ENCODE results near the gene DNAJC10.

The DNAJC10 gene

GRCh38 chr2:182814804-182815203 lies 98.7 kb downstream of the DNAJC10 start:
- Histone ChIP-seq H3K79me2 (ENCODE audit: insufficient read depth, low read depth) (no peaks in the 10 kb centered on the region), H3K4me3 (IDR thresholded peaks at IDR 0.05; ENCODE audit: insufficient read depth, low read depth, low read length) (no peak overlapping the region), H2AFZ (ENCODE audit: low read depth) (no peak overlapping the region), H3K36me3 (ENCODE audit: insufficient read depth) (no peaks in the 10 kb centered on the region), H3K9ac (no peak overlapping the region), H4K20me1 (ENCODE audit: insufficient read depth) (no peaks in the 10 kb centered on the region), H3K27ac (no peak overlapping the region), H3K27me3 (ENCODE audit: insufficient read depth, low read depth) (no peaks in the 10 kb centered on the region), H3K4me1 (ENCODE audit: low read depth, poor library complexity, severe bottlenecking) (no peaks in the 10 kb centered on the region), H3K4me2 (no peak overlapping the region)
- TF ChIP-seq, protein P1, sequence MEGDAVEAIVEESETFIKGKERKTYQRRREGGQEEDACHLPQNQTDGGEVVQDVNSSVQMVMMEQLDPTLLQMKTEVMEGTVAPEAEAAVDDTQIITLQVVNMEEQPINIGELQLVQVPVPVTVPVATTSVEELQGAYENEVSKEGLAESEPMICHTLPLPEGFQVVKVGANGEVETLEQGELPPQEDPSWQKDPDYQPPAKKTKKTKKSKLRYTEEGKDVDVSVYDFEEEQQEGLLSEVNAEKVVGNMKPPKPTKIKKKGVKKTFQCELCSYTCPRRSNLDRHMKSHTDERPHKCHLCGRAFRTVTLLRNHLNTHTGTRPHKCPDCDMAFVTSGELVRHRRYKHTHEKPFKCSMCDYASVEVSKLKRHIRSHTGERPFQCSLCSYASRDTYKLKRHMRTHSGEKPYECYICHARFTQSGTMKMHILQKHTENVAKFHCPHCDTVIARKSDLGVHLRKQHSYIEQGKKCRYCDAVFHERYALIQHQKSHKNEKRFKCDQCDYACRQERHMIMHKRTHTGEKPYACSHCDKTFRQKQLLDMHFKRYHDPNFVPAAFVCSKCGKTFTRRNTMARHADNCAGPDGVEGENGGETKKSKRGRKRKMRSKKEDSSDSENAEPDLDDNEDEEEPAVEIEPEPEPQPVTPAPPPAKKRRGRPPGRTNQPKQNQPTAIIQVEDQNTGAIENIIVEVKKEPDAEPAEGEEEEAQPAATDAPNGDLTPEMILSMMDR (conservative IDR thresholded peaks at IDR 0.05; ENCODE audit: low read depth, low read length), result no peak

DNA sequence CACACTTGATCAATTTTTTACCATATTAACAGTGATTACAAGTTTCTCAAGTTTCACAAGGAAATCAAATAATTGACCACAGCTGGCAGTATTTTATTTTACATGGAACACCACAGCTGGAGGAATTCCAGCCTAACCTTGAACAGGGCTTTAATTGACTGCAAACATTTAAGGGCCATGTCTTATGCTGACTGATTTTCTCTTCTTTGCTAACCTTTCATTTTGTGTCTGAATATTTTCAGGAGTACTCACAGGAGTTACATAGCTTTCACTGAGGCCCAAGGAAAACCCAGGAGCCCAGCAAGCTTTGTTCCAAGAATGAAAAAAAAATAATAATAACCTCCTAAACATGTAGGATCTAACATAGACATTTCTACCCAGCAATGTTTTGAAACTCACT lies 100.8 kb downstream of the DNAJC10 start:
- H3K9ac ChIP-seq, result no peak overlapping the region
- TF ChIP-seq, protein P1 (conservative IDR thresholded peaks at IDR 0.05; ENCODE audit: low read depth, low read length), result no peak
- H3K27ac ChIP-seq, result no peak overlapping the region
- H3K4me1 ChIP-seq (ENCODE audit: low read depth, poor library complexity, severe bottlenecking), result no peaks in the 10 kb centered on the region
- no peaks in the 10 kb centered on the region for H3K27me3 ChIP-seq (ENCODE audit: insufficient read depth, low read depth)
- no peak overlapping the region for H2AFZ ChIP-seq (ENCODE audit: low read depth)
- no peak overlapping the region for H3K4me3 ChIP-seq (IDR thresholded peaks at IDR 0.05; ENCODE audit: insufficient read depth, low read depth, low read length)
- no peaks in the 10 kb centered on the region for H3K79me2 ChIP-seq (ENCODE audit: insufficient read depth, low read depth)
- no peaks in the 10 kb centered on the region for H3K36me3 ChIP-seq (ENCODE audit: insufficient read depth)
- H4K20me1 ChIP-seq (ENCODE audit: insufficient read depth), result no peaks in the 10 kb centered on the region
- no peak overlapping the region for H3K4me2 ChIP-seq

DNA sequence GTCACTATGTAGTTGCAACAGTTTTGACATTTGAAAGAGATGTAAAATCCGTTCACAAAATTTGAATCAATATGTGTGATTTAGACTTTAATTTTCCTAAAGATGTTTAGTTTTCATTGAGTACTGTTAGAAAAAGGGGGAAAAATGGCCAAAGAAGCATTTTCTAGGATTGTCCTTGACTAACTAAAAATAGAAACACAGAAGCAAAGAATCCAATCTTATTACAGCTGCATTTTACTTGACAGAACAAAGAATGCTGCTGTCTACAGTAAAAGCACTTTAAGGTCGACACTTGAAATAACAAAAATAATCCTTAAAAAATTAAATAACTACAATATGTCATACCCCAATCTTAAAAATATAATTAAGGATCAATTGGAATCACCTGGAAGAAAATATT lies 101.5 kb downstream of the DNAJC10 start:
- Histone ChIP-seq H3K4me1 (ENCODE audit: low read depth, poor library complexity, severe bottlenecking) (no peaks in the 10 kb centered on the region), H3K36me3 (ENCODE audit: insufficient read depth) (no peaks in the 10 kb centered on the region), H3K27me3 (ENCODE audit: insufficient read depth, low read depth) (no peaks in the 10 kb centered on the region), H3K9ac (no peak overlapping the region), H3K27ac (no peak overlapping the region), H4K20me1 (ENCODE audit: insufficient read depth) (no peaks in the 10 kb centered on the region), H3K4me3 (IDR thresholded peaks at IDR 0.05; ENCODE audit: insufficient read depth, low read depth, low read length) (no peak overlapping the region), H3K79me2 (ENCODE audit: insufficient read depth, low read depth) (no peaks in the 10 kb centered on the region), H2AFZ (ENCODE audit: low read depth) (no peak overlapping the region), H3K4me2 (no peak overlapping the region)
- TF ChIP-seq, protein P1 (conservative IDR thresholded peaks at IDR 0.05; ENCODE audit: low read depth, low read length), result no peak

GRCh38 chr2:182818501-182818900 lies 102.4 kb downstream of the DNAJC10 start:
- no peak overlapping the region for H3K9ac ChIP-seq
- H3K79me2 ChIP-seq (ENCODE audit: insufficient read depth, low read depth), result no peaks in the 10 kb centered on the region
- TF ChIP-seq, protein P1 (conservative IDR thresholded peaks at IDR 0.05; ENCODE audit: low read depth, low read length), result no peak
- no peaks in the 10 kb centered on the region for H3K36me3 ChIP-seq (ENCODE audit: insufficient read depth)
- H3K4me2 ChIP-seq, result no peak overlapping the region
- H3K27me3 ChIP-seq (ENCODE audit: insufficient read depth, low read depth), result no peaks in the 10 kb centered on the region
- no peak overlapping the region for H3K27ac ChIP-seq
- H2AFZ ChIP-seq (ENCODE audit: low read depth), result no peak overlapping the region
- H3K4me3 ChIP-seq (IDR thresholded peaks at IDR 0.05; ENCODE audit: insufficient read depth, low read depth, low read length), result no peak overlapping the region
- no peaks in the 10 kb centered on the region for H3K4me1 ChIP-seq (ENCODE audit: low read depth, poor library complexity, severe bottlenecking)
- no peaks in the 10 kb centered on the region for H4K20me1 ChIP-seq (ENCODE audit: insufficient read depth)

All from KMS-11 (cell line).